ENCODE results near the gene CCNYL1.
"Not testable (repeated sequence)": the region's sequence is repeated elsewhere in the genome, so short reads cannot be mapped to it uniquely, and the experiment has no call there.

The CCNYL1 gene

DNA sequence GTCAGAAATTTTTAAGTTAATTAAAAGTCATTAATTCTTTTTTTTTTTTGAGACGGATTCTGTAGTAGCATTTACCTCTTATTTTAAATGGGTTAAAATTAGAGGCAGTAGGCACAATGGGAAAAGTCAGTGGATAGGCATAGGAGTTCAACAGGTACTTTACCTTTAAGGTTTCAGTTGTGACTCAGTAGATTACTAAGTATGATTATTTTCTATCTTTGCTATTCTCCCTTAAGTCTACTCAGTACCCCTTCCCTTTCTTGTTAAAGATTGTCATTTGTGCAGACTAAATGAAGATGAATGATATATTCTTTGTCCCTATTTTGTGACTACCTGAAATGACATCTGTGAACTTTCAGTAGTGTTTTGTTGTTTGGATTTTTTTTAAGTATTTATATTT lies 19.7 kb downstream of the CCNYL1 start:
- peaks cover 28% of the 10 kb centered on the region for H3K36me3 ChIP-seq (ENCODE audit: insufficient read depth, insufficient read length, low read length)
- TF ChIP-seq ZNF274 (IDR thresholded peaks at IDR 0.05; ENCODE audit: low read depth, low read length) (no peak), SUZ12 (IDR thresholded peaks at IDR 0.05; ENCODE audit: extremely low read depth, insufficient read depth, insufficient read length) (no peak), YY1 (IDR thresholded peaks at IDR 0.05; ENCODE audit: insufficient read depth, insufficient read length) (no peak)
- H3K27me3 ChIP-seq (ENCODE audit: insufficient read depth, insufficient read length) = no peaks in the 10 kb centered on the region
- no peak overlapping the region for H3K4me3 ChIP-seq (ENCODE audit: insufficient read length, low read depth)
- H3K4me1 ChIP-seq (ENCODE audit: insufficient read depth, insufficient read length) = no peaks in the 10 kb centered on the region
- no peak overlapping the region for H3K9ac ChIP-seq (ENCODE audit: insufficient read length, low read depth)
- no peaks in the 10 kb centered on the region for H3K9me3 ChIP-seq (ENCODE audit: insufficient read depth, low read length)
- no peak for DNase-seq (ENCODE audit: low read depth, low spot score)

- H3K4me3 ChIP-seq (ENCODE audit: insufficient read length, low read depth) = no peak overlapping the region
- DNase-seq (ENCODE audit: low read depth, low spot score) = no peak
- no peaks in the 10 kb centered on the region for H3K9me3 ChIP-seq (ENCODE audit: insufficient read depth, low read length)
- TF ChIP-seq YY1 (IDR thresholded peaks at IDR 0.05; ENCODE audit: insufficient read depth, insufficient read length) (no peak), ZNF274 (IDR thresholded peaks at IDR 0.05; ENCODE audit: low read depth, low read length) (no peak), SUZ12 (IDR thresholded peaks at IDR 0.05; ENCODE audit: extremely low read depth, insufficient read depth, insufficient read length) (no peak)
- no peaks in the 10 kb centered on the region for H3K4me1 ChIP-seq (ENCODE audit: insufficient read depth, insufficient read length)
- H3K9ac ChIP-seq (ENCODE audit: insufficient read length, low read depth) = no peak overlapping the region
- H3K27me3 ChIP-seq (ENCODE audit: insufficient read depth, insufficient read length) = no peaks in the 10 kb centered on the region
- peaks cover 21% of the 10 kb centered on the region for H3K36me3 ChIP-seq (ENCODE audit: insufficient read depth, insufficient read length, low read length)
Measured at GRCh38 chr2:207733597-207734240, 22.3 kb downstream of the CCNYL1 start.

GRCh38 chr2:207734264-207734635 lies 22.8 kb downstream of the CCNYL1 start:
- H3K4me3 ChIP-seq (ENCODE audit: insufficient read length, low read depth) = no peak overlapping the region
- DNase-seq (ENCODE audit: low read depth, low spot score) = no peak
- H3K9me3 ChIP-seq (ENCODE audit: insufficient read depth, low read length) = no peaks in the 10 kb centered on the region
- no peaks in the 10 kb centered on the region for H3K27me3 ChIP-seq (ENCODE audit: insufficient read depth, insufficient read length)
- peaks cover 21% of the 10 kb centered on the region for H3K36me3 ChIP-seq (ENCODE audit: insufficient read depth, insufficient read length, low read length)
- TF ChIP-seq ZNF274 (IDR thresholded peaks at IDR 0.05; ENCODE audit: low read depth, low read length) (no peak), YY1 (IDR thresholded peaks at IDR 0.05; ENCODE audit: insufficient read depth, insufficient read length) (no peak), SUZ12 (IDR thresholded peaks at IDR 0.05; ENCODE audit: extremely low read depth, insufficient read depth, insufficient read length) (no peak)
- H3K4me1 ChIP-seq (ENCODE audit: insufficient read depth, insufficient read length) = no peaks in the 10 kb centered on the region
- H3K9ac ChIP-seq (ENCODE audit: insufficient read length, low read depth) = no peak overlapping the region

DNA sequence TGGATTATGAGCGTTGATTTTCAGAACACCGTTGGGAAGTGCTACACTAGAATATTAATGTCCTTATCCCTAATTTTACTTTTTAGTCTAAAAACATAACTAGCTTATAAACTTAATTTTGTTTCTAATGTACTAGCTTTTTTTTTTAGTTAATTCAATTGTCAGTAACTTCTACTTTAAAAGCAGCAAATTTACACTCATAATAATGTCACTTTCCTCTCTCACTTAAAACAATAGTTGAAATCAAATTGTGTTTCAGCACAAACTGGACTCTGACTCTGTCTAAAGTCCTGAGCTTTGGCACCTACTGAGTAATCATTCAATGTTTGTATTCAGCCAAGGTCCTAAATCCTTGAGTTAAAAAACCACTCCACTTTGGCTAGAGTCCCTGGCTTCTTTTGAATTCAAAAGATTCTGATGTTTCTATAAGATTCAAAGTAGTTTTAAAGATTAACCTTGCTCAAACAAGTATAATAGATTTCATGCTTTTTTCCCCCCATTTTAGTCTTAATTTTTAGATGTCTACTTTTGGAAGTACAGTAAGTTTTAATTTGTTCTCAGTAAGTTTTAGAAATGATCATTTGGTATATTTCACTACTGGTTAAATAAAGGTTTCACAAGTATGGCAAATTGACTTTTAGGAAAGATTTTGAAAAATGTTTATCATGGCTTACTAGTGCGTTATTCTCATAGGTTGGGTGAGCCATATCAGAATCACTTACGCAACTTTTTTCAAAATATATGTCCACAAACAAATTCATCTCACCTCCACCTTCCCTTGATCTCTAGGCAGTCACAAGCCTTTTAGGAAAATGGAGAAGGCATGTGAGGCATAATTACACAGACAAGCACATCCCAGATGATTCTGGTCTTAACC lies 23.4 kb downstream of the CCNYL1 start:
- H3K4me1 ChIP-seq (ENCODE audit: insufficient read depth, insufficient read length) = no peaks in the 10 kb centered on the region
- H3K4me3 ChIP-seq (ENCODE audit: insufficient read length, low read depth) = no peak overlapping the region
- H3K36me3 ChIP-seq (ENCODE audit: insufficient read depth, insufficient read length, low read length) = peaks cover 19% of the 10 kb centered on the region
- H3K9ac ChIP-seq (ENCODE audit: insufficient read length, low read depth) = no peak overlapping the region
- no peak for DNase-seq (ENCODE audit: low read depth, low spot score)
- TF ChIP-seq ZNF274 (IDR thresholded peaks at IDR 0.05; ENCODE audit: low read depth, low read length) = no peak
- TF ChIP-seq YY1 (IDR thresholded peaks at IDR 0.05; ENCODE audit: insufficient read depth, insufficient read length) = no peak
- TF ChIP-seq SUZ12 (IDR thresholded peaks at IDR 0.05; ENCODE audit: extremely low read depth, insufficient read depth, insufficient read length) = no peak
- H3K9me3 ChIP-seq (ENCODE audit: insufficient read depth, low read length) = no peaks in the 10 kb centered on the region
- no peaks in the 10 kb centered on the region for H3K27me3 ChIP-seq (ENCODE audit: insufficient read depth, insufficient read length)

GRCh38 chr2:207735513-207735859 lies 24.0 kb downstream of the CCNYL1 start:
- H3K36me3 ChIP-seq (ENCODE audit: insufficient read depth, insufficient read length, low read length) = peaks cover 19% of the 10 kb centered on the region
- not testable (repeated sequence) for H3K4me1 ChIP-seq (ENCODE audit: insufficient read depth, insufficient read length); H3K27me3 ChIP-seq (ENCODE audit: insufficient read depth, insufficient read length); H3K9me3 ChIP-seq (ENCODE audit: insufficient read depth, low read length); DNase-seq (ENCODE audit: low read depth, low spot score); H3K9ac ChIP-seq (ENCODE audit: insufficient read length, low read depth); H3K4me3 ChIP-seq (ENCODE audit: insufficient read length, low read depth)

GRCh38 chr2:207743514-207743913 lies 32.1 kb downstream of the CCNYL1 start:
- no peaks in the 10 kb centered on the region for H3K9me3 ChIP-seq (ENCODE audit: insufficient read depth, low read length)
- no peaks in the 10 kb centered on the region for H3K27me3 ChIP-seq (ENCODE audit: insufficient read depth, insufficient read length)
- DNase-seq (ENCODE audit: low read depth, low spot score) = no peak
- no peak for TF ChIP-seq SUZ12 (IDR thresholded peaks at IDR 0.05; ENCODE audit: extremely low read depth, insufficient read depth, insufficient read length)
- TF ChIP-seq YY1 (IDR thresholded peaks at IDR 0.05; ENCODE audit: insufficient read depth, insufficient read length) = no peak
- TF ChIP-seq ZNF274 (IDR thresholded peaks at IDR 0.05; ENCODE audit: low read depth, low read length) = no peak
- no peak overlapping the region for H3K9ac ChIP-seq (ENCODE audit: insufficient read length, low read depth)
- H3K36me3 ChIP-seq (ENCODE audit: insufficient read depth, insufficient read length, low read length) = peaks cover 38% of the 10 kb centered on the region
- H3K4me1 ChIP-seq (ENCODE audit: insufficient read depth, insufficient read length) = no peaks in the 10 kb centered on the region
- no peak overlapping the region for H3K4me3 ChIP-seq (ENCODE audit: insufficient read length, low read depth)

- Histone ChIP-seq H3K36me3 (ENCODE audit: insufficient read depth, insufficient read length, low read length) (peaks cover 44% of the 10 kb centered on the region), H3K27me3 (ENCODE audit: insufficient read depth, insufficient read length) (no peaks in the 10 kb centered on the region), H3K4me1 (ENCODE audit: insufficient read depth, insufficient read length) (no peaks in the 10 kb centered on the region), H3K9ac (ENCODE audit: insufficient read length, low read depth) (no peak overlapping the region), H3K4me3 (ENCODE audit: insufficient read length, low read depth) (no peak overlapping the region), H3K9me3 (ENCODE audit: insufficient read depth, low read length) (no peaks in the 10 kb centered on the region)
- DNase-seq (ENCODE audit: low read depth, low spot score) = no peak
- TF ChIP-seq SUZ12 (IDR thresholded peaks at IDR 0.05; ENCODE audit: extremely low read depth, insufficient read depth, insufficient read length) (no peak), ZNF274 (IDR thresholded peaks at IDR 0.05; ENCODE audit: low read depth, low read length) (no peak), YY1 (IDR thresholded peaks at IDR 0.05; ENCODE audit: insufficient read depth, insufficient read length) (no peak)
Measured at GRCh38 chr2:207744050-207744449, 32.6 kb downstream of the CCNYL1 start.

Measured in NT2/D1 (cell line).